ENCODE measurements around the gene C11orf91. TPM values are rescaled to one million over a fixed set of nuclear protein-coding genes. Genes with fewer than 3 reads are reported as not detected.

Gene C11orf91
- total RNA-seq, 3 donors from 2014 or later, result not detected

- DNase-seq (ENCODE audit: low spot score in 2 of 2), result no peak
- TF ChIP-seq POLR2AphosphoS5 (IDR thresholded peaks at IDR 0.05), result no peak
- TF ChIP-seq POLR2A (IDR thresholded peaks at IDR 0.05), result no peak
- no peak for TF ChIP-seq CTCF (IDR thresholded peaks at IDR 0.05)
- H3K4me1 ChIP-seq, result peaks cover 8 to 23% of the 10 kb centered on the region in 2 donors
- H3K36me3 ChIP-seq, result no peaks in the 10 kb centered on the region
- no peak overlapping the region for H3K4me3 ChIP-seq
- H3K9me3 ChIP-seq, result no peaks in the 10 kb centered on the region
- peak overlapping the region in 1 of 2 donors; percentile 88 for H3K27ac ChIP-seq
- intact Hi-C loops (cut with DNase I; ENCODE audit: low total_unique reads), result no loop called here
- H3K27me3 ChIP-seq, result no peaks in the 10 kb centered on the region
Observed at GRCh38 chr11:33698921-33699320, 1.7 kb downstream of the C11orf91 start.

- Histone ChIP-seq H3K36me3 (no peaks in the 10 kb centered on the region), H3K4me1 (peaks cover 8 to 23% of the 10 kb centered on the region in 2 donors), H3K9me3 (no peaks in the 10 kb centered on the region), H3K27ac (no peak overlapping the region), H3K4me3 (no peak overlapping the region), H3K27me3 (no peaks in the 10 kb centered on the region)
- DNase-seq (ENCODE audit: low spot score in 2 of 2), result no peak
- intact Hi-C loops (cut with DNase I; ENCODE audit: low total_unique reads), result no loop called here
- TF ChIP-seq POLR2A (IDR thresholded peaks at IDR 0.05) (no peak), POLR2AphosphoS5 (IDR thresholded peaks at IDR 0.05) (no peak), CTCF (IDR thresholded peaks at IDR 0.05) (no peak)
Observed at GRCh38 chr11:33697997-33698396, 2.6 kb downstream of the C11orf91 start.

- H3K27ac ChIP-seq, result peak overlapping the region; percentile 16 to 91
- H3K27me3 ChIP-seq, result no peaks in the 10 kb centered on the region
- DNase-seq (ENCODE audit: low spot score in 2 of 2), result no peak
- H3K9me3 ChIP-seq, result no peaks in the 10 kb centered on the region
- no peak overlapping the region for H3K4me3 ChIP-seq
- no peaks in the 10 kb centered on the region for H3K36me3 ChIP-seq
- H3K4me1 ChIP-seq, result peaks cover 14 to 28% of the 10 kb centered on the region in 2 donors
- intact Hi-C loops (cut with DNase I; ENCODE audit: low total_unique reads), result no loop called here
- TF ChIP-seq CTCF (IDR thresholded peaks at IDR 0.05) (no peak), POLR2A (IDR thresholded peaks at IDR 0.05) (no peak), POLR2AphosphoS5 (IDR thresholded peaks at IDR 0.05) (no peak)
Observed at GRCh38 chr11:33696931-33697638, 3.5 kb downstream of the C11orf91 start.

- H3K27ac ChIP-seq, result peak overlapping the region; percentile 16 to 91
- DNase-seq (ENCODE audit: low spot score in 2 of 2), result no peak
Observed at GRCh38 chr11:33696411-33696810, 4.2 kb downstream of the C11orf91 start.

More at GRCh38 chr11:33696411-33696810, 4.2 kb downstream of the C11orf91 start:
- intact Hi-C loops (cut with DNase I; ENCODE audit: low total_unique reads), result no loop called here
- no peak for TF ChIP-seq CTCF (IDR thresholded peaks at IDR 0.05)
- no peak for TF ChIP-seq POLR2AphosphoS5 (IDR thresholded peaks at IDR 0.05)
- TF ChIP-seq POLR2A (IDR thresholded peaks at IDR 0.05), result no peak
- H3K36me3 ChIP-seq, result no peaks in the 10 kb centered on the region
- H3K27me3 ChIP-seq, result no peaks in the 10 kb centered on the region
- H3K4me1 ChIP-seq, result peaks cover 10 to 27% of the 10 kb centered on the region in 2 donors
- no peak overlapping the region for H3K4me3 ChIP-seq
- no peaks in the 10 kb centered on the region for H3K9me3 ChIP-seq

Data from breast epithelium (tissue), 4 donors.